K562 (cell line): Measurements from ENCODE around the gene NRG2. TPM values are rescaled to one million over a fixed set of nuclear protein-coding genes. Genes with fewer than 3 reads are reported as not detected.

Experiments used
- ATAC-seq: fragments of 200-7000 bp; cut with Tn5 transposase; 3 replicates; pipeline ENCODE4 v1.9.1; 2020; ENCODE audit warnings: moderate library complexity
- BruUV-seq: library from RNA; stranded (reverse); fragments of 400-500 nt; replicated peaks from 2 replicates; lab custom pipeline; 2021; lab: Mats Ljungman, UMichigan
- CTCF ChIA-PET: fragments of 300-600 bp; formaldehyde crosslinking; extraction: SDS; loops from one replicate; lab custom pipeline; 2021; ENCODE audit warnings: low intra/inter-chr PET ratio; lab: Yijun Ruan, JAX
- POLR2A ChIA-PET: fragments of 300-600, 350-650 bp; sonication (Branson Sonifier 250); formaldehyde crosslinking; extraction: SDS; loops from one replicate; lab custom pipeline; 2021; ENCODE audit warnings: antibody characterized with exemption, inconsistent platforms; lab: Yijun Ruan, JAX
- DNase-seq, 4 experiments: peaks; one replicate each; pipeline versions ENCODE4 v3.0.0 to v3.0.0-alpha.2; 2011 to 2018; ENCODE audit warnings: low spot score in 3 of 4, mixed read lengths in 3 of 4; ENCODE audit errors: extremely low read depth in 1 of 4
- FAIRE-seq: peaks from 2 replicates; lab custom pipeline; 2011; peaks lifted over from hg19 to GRCh38; lab: Jason Lieb, UNC
- H2AFZ ChIP-seq: 2 replicates; pipeline ENCODE4 v1.6.0; 2011; ENCODE audit warnings: low read depth, low read length, control low read depth, inconsistent platforms
- H3K27ac ChIP-seq: fragments of 200-600 bp; 3 replicates; pipeline ENCODE4 v1.8.0; 2011; ENCODE audit warnings: low read depth, mild to moderate bottlenecking, control low read depth, inconsistent platforms, low read length, moderate library complexity, mixed read lengths; ENCODE audit errors: extremely low read depth
- H3K27me3 ChIP-seq, 2 experiments: fragments of 300-600 bp in 1 of 2; 2 replicates in 1 of 2; 3 replicates in 1 of 2; pipeline versions ENCODE4 v1.6.0 to v1.8.0; 2011; ENCODE audit warnings: inconsistent platforms in 2 of 2, low read length in 2 of 2, mild to moderate bottlenecking in 1 of 2, mixed read lengths in 1 of 2, moderate library complexity in 1 of 2; ENCODE audit not compliant: control insufficient read depth in 2 of 2, insufficient read depth in 2 of 2
- H3K36me3 ChIP-seq: fragments of 300-600 bp; 3 replicates; pipeline ENCODE4 v1.8.0; 2011; ENCODE audit warnings: mild to moderate bottlenecking, low read length, inconsistent platforms; ENCODE audit not compliant: control insufficient read depth, insufficient read depth
- H3K4me1 ChIP-seq, 2 experiments: fragments of 200-600 bp in 1 of 2; replicated peaks in 1 of 2; 2 replicates in 1 of 2; 3 replicates in 1 of 2; pipeline versions ENCODE4 v1.5.1 to v1.8.0; 2011; ENCODE audit warnings: inconsistent platforms in 2 of 2, low read length in 2 of 2, mild to moderate bottlenecking in 1 of 2, mixed read lengths in 1 of 2, moderate library complexity in 1 of 2; ENCODE audit not compliant: control insufficient read depth in 2 of 2, insufficient read depth in 2 of 2
- H3K4me2 ChIP-seq: 2 replicates; pipeline ENCODE4 v1.6.1; 2011; ENCODE audit warnings: low read length, control low read depth, inconsistent platforms, mixed read lengths; ENCODE audit not compliant: insufficient read depth
- H3K4me3 ChIP-seq: fragments of 200-600 bp; sonication (generic), shearing (Covaris generic); 2 replicates; pipeline ENCODE4 v1.5.1; 2016; ENCODE audit warnings: control low read depth, inconsistent platforms
- H3K79me2 ChIP-seq: fragments of 200-600 bp; 3 replicates; pipeline ENCODE4 v1.8.0; 2011; ENCODE audit warnings: low read length, inconsistent platforms; ENCODE audit not compliant: control insufficient read depth, insufficient read depth
- H3K9ac ChIP-seq, 2 experiments: 2 replicates each; pipeline versions ENCODE4 v1.6.0 to v1.6.1; 2011; ENCODE audit warnings: low read depth in 2 of 2, low read length in 2 of 2, control low read depth in 1 of 2, inconsistent platforms in 1 of 2, mild to moderate bottlenecking in 1 of 2, mixed read lengths in 1 of 2; ENCODE audit not compliant: insufficient read depth in 1 of 2
- H3K9me1 ChIP-seq: one replicate; pipeline ENCODE4 v1.6.0; 2011; ENCODE audit warnings: inconsistent platforms, mild to moderate bottlenecking, low read length, moderate library complexity; ENCODE audit not compliant: control insufficient read depth, insufficient read depth
- H3K9me3 ChIP-seq: replicated peaks from 2 replicates; pipeline ENCODE4 v1.5.1; 2011; ENCODE audit warnings: low read depth, low read length, inconsistent platforms; ENCODE audit not compliant: control insufficient read depth, insufficient read depth
- H4K20me1 ChIP-seq: replicated peaks from 2 replicates; pipeline ENCODE4 v1.6.1; 2011; ENCODE audit warnings: low read length, inconsistent platforms, mixed read lengths; ENCODE audit not compliant: control insufficient read depth, insufficient read depth
- CTCF ChIP-seq, 3 experiments: IDR thresholded peaks in 2 of 3; conservative IDR thresholded peaks in 1 of 3; 2 replicates each; pipeline ENCODE4 v1.5.1; 2011 to 2012; ENCODE audit warnings: low read length in 3 of 3, mild to moderate bottlenecking in 3 of 3, control low read depth in 2 of 3, improper control_type of control experiment in 1 of 3, inconsistent platforms in 1 of 3, low read depth in 1 of 3, mixed read lengths in 1 of 3, moderate library complexity in 1 of 3; ENCODE audit not compliant: insufficient read depth in 2 of 3
- LEF1 ChIP-seq: fragments of 450-650 bp; IDR thresholded peaks from 2 replicates; pipeline ENCODE4 v1.6.1; 2016; ENCODE audit warnings: mild to moderate bottlenecking
- RCOR1 ChIP-seq, 2 experiments: IDR thresholded peaks; 2 replicates each; pipeline ENCODE4 v1.6.1; 2012; ENCODE audit warnings: low read depth in 2 of 2, low read length in 2 of 2, borderline replicate concordance in 1 of 2, improper control_type of control experiment in 1 of 2
- ZNF140 ChIP-seq: fragments of 250-450 bp; sonication (Bioruptor Pico); IDR thresholded peaks from 2 replicates; pipeline ENCODE4 v1.8.0; 2021; ENCODE audit warnings: moderate library complexity, mild to moderate bottlenecking, inconsistent platforms
- WGBS: fragments of 100-300 bp; shearing (Covaris generic); methylation state at CpG from one replicate; pipeline ENCODE4 v1.1.6; 2016; ENCODE audit warnings: low coverage, mixed read lengths; ENCODE audit not compliant: insufficient coverage; ENCODE audit errors: missing lambda C conversion rate; 5-methylcytosine and 5-hydroxymethylcytosine counted together
- in situ Hi-C: fragments of 300-500 bp; cut with MboI; formaldehyde crosslinking; loops from 4 replicates; pipeline ENCODE4 v1.15.0; 2018; ENCODE audit warnings: inconsistent platforms, mixed read lengths
- intact Hi-C: fragments of 100-400 bp; cut with micrococcal nuclease; formaldehyde crosslinking; loops from 2 replicates; pipeline ENCODE4 v1.14.2; 2022
- polyA plus RNA-seq, 8 experiments: library from polyadenylated mRNA; depleted of rRNA in 4 of 8; stranded (reverse) in 5 of 8; unstranded in 3 of 8; fragments of >200 nt; fragmentation: Nextera tagmentation in 2 of 8; fragmentation: Illumina TruSeq in 1 of 8; extraction: Ambion mirVana in 2 of 8; extraction: Trizol in 1 of 8; gene quantifications; 2 replicates each; pipeline versions ENCODE4 v1.2.1 to v1.2.3, GENCODE V29; 2011 to 2014; ENCODE audit warnings: inconsistent platforms in 1 of 8, missing spikeins in 1 of 8
- total RNA-seq, 7 experiments: library from RNA; depleted of rRNA in 6 of 7; stranded (reverse); fragments of >200 nt in 6 of 7; fragmentation: Illumina TruSeq in 2 of 7; extraction: Trizol in 2 of 7; gene quantifications; 2 replicates each; pipeline versions ENCODE4 v1.2.1 to v1.2.3, GENCODE V29; 2011 to 2021; ENCODE audit warnings: low replicate concordance in 1 of 7

NRG2 gene
- total and polyA plus RNA-seq, 9 of the 15 experiments (the other 6 are each of a cell fraction or from before 2014, with no cell fraction given), result not detected

GRCh38 chr5:139930406-139930805 lies 112.7 kb downstream of the NRG2 start:
- WGBS, result 0% methylated on average over 2 of the region's 2 CpGs
- Histone ChIP-seq H3K4me2 (no peak overlapping the region), H3K4me3 (no peak overlapping the region), H2AFZ (no peak overlapping the region), H3K9ac (no peak overlapping the region), H3K36me3 (no peaks in the 10 kb centered on the region), H4K20me1 (no peaks in the 10 kb centered on the region), H3K9me1 (no peaks in the 10 kb centered on the region), H3K27ac (no peak overlapping the region), H3K4me1 (no peaks in the 10 kb centered on the region), H3K9me3 (no peaks in the 10 kb centered on the region), H3K79me2 (no peaks in the 10 kb centered on the region), H3K27me3 (peaks cover 6 to 26% of the 10 kb centered on the region in 2 experiments; a peak in 3 of 5 replicates)
- FAIRE-seq (no peak), ATAC-seq (no peak), DNase-seq (no peak)
- ChIA-PET CTCF (no interaction called here), POLR2A (no interaction called here)
- no TSS peak for BruUV-seq
- in situ Hi-C loops, result no loop called here
- TF ChIP-seq LEF1, result no peak
- intact Hi-C loops, result no loop called here

GRCh38 chr5:139926797-139927503 lies 116.1 kb downstream of the NRG2 start:
- H3K79me2 ChIP-seq, result no peaks in the 10 kb centered on the region
- in situ Hi-C loops, result no loop called here
- intact Hi-C loops, result no loop called here
- no peaks in the 10 kb centered on the region for H3K36me3 ChIP-seq
- no peak for ATAC-seq
- 0% methylated on average over 3 of the region's 3 CpGs for WGBS
- H3K4me2 ChIP-seq, result no peak overlapping the region
- H2AFZ ChIP-seq, result no peak overlapping the region
- FAIRE-seq, result no peak
- H3K9me3 ChIP-seq, result no peaks in the 10 kb centered on the region
- H3K27me3 ChIP-seq, result peaks cover 6 to 45% of the 10 kb centered on the region in 2 experiments
- no TSS peak for BruUV-seq
- no peaks in the 10 kb centered on the region for H4K20me1 ChIP-seq
- H3K4me3 ChIP-seq, result no peak overlapping the region
- CTCF ChIA-PET, result interaction anchor here (0.7 kb wide), 1 partner anchor 1968 kb away, joined by 5 read pairs; no protein-coding TSS in a partner anchor
- no peaks in the 10 kb centered on the region for H3K4me1 ChIP-seq
- POLR2A ChIA-PET, result no interaction called here
- DNase-seq, result no peak
- H3K27ac ChIP-seq, result no peak overlapping the region
- no peak overlapping the region for H3K9ac ChIP-seq
- no peaks in the 10 kb centered on the region for H3K9me1 ChIP-seq
- TF ChIP-seq RCOR1 (IDR thresholded peaks at IDR 0.05; ENCODE audit: borderline replicate concordance in 1 of 2, low read depth in 2 of 2, low read length in 2 of 2), result no peak
- no peak for TF ChIP-seq ZNF140 (CRISPR knock-in tag)
- TF ChIP-seq CTCF (IDR thresholded peaks at IDR 0.05 in 2 of 3, conservative IDR thresholded peaks at IDR 0.05 in 1 of 3; ENCODE audit: insufficient read depth in 2 of 3, low read depth in 1 of 3, low read length in 3 of 3), result no peak
